HG03460 (cell line): Measurements from ENCODE around the gene PPM1N.

Experiments
- ATAC-seq: cut with Tn5 transposase; IDR thresholded peaks from one replicate; pipeline ENCODE4 v1.9.1; 2021; ENCODE audit not compliant: unreplicated experiment

PPM1N gene

GRCh38 chr19:45469945-45470761, 28.1 kb upstream of the PPM1N start:
- no peak for ATAC-seq

GRCh38 chr19:45470762-45471081, 27.5 kb upstream of the PPM1N start:
- ATAC-seq = no peak

- no peak for ATAC-seq
Measured at GRCh38 chr19:45471111-45471930, 26.9 kb upstream of the PPM1N start.

GRCh38 chr19:45471931-45472562, 26.2 kb upstream of the PPM1N start:
- no peak for ATAC-seq

- no peak for ATAC-seq
Measured at GRCh38 chr19:45472563-45473366, 25.5 kb upstream of the PPM1N start.

GRCh38 chr19:45473367-45473681, 24.9 kb upstream of the PPM1N start:
- no peak for ATAC-seq

GRCh38 chr19:45473682-45474605, 24.3 kb upstream of the PPM1N start:
- ATAC-seq = no peak

GRCh38 chr19:45474606-45475521, 23.4 kb upstream of the PPM1N start:
- ATAC-seq = no peak

GRCh38 chr19:45475537-45476291, 22.5 kb upstream of the PPM1N start:
- ATAC-seq = no peak

GRCh38 chr19:45476304-45476703, 21.9 kb upstream of the PPM1N start:
- ATAC-seq = no peak

GRCh38 chr19:45477186-45477585, 21.1 kb upstream of the PPM1N start:
- no peak for ATAC-seq

GRCh38 chr19:45477713-45478453, 20.4 kb upstream of the PPM1N start:
- ATAC-seq = no peak

GRCh38 chr19:45478454-45479238, 19.6 kb upstream of the PPM1N start:
- peak; percentile 77 for ATAC-seq

- ATAC-seq = no peak
Measured at GRCh38 chr19:45483033-45483432, 15.2 kb upstream of the PPM1N start.

GRCh38 chr19:45484273-45484945, 13.8 kb upstream of the PPM1N start:
- ATAC-seq = no peak

GRCh38 chr19:45485305-45486077, 12.8 kb upstream of the PPM1N start:
- peak; percentile 86 for ATAC-seq
